ENCODE data around the gene TMEM232. TPM values are rescaled to one million over a fixed set of nuclear protein-coding genes. Genes with fewer than 3 reads are reported as not detected.

The TMEM232 gene
- total and polyA plus RNA-seq, 9 of the 15 experiments (the other 6 are each of a cell fraction or from before 2014, with no cell fraction given): 0.09 to 2.2 (median 0.41) TPM

DNA sequence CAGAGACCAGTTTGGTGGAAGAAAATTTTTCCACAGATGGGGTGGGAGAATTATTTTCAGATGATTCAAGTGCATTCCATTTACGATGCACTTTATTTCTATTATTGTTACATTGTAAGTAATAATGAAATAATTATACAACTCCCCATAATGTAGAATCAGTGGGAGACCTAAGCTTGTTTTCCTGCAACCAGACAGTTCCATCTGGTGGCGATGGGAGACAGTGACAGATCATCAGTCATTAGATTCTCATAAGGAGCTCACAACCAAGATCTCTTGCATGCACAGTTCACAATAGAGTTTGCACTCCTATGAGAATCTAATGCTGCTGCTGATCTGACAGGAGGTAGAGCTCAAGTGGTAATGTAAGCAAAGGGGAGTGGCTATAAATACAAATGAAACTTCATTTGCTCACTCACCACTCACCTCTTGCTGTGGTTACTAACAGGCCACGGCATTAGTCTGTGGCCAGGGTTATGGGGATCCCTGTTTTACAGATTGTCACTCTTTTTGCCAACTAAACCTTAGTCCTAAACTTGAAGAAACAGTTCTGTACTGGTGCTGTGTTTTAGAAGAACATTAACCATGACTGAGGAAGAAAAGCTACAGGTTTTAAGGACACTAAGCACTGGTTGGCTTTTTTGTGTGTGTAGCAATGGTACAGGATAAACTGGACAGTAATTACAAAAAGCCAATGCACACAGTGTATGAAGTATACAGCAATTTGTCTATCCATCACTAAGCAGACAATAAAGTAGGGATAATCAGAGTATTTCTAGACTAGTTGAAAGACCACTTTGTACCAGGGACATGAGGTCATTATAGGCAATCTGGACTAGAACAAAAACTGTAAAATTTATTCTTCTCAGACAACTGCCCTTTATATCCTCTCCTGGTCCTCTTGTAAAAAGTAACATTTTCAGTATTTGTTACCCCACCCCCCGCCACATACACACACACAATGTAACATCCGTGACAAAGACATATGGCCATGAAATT is 9.9 kb downstream of the TMEM232 start (continued):
- TF ChIP-seq, protein P1, sequence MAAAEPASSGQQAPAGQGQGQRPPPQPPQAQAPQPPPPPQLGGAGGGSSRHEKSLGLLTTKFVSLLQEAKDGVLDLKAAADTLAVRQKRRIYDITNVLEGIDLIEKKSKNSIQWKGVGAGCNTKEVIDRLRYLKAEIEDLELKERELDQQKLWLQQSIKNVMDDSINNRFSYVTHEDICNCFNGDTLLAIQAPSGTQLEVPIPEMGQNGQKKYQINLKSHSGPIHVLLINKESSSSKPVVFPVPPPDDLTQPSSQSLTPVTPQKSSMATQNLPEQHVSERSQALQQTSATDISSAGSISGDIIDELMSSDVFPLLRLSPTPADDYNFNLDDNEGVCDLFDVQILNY (CRISPR knock-in tag; IDR thresholded peaks at IDR 0.05): no peak
- peak; percentile 50 to 52 for TF ChIP-seq RAD21 (CRISPR knock-in tag; conservative IDR thresholded peaks at IDR 0.05 in 1 of 2, IDR thresholded peaks at IDR 0.05 in 1 of 2)
- no peak for TF ChIP-seq RBFOX2 (IDR thresholded peaks at IDR 0.05; ENCODE audit: low read depth, low read length)
- TF ChIP-seq ZNF143 (CRISPR knock-in tag; IDR thresholded peaks at IDR 0.05): no peak
- TF ChIP-seq RAD51 (IDR thresholded peaks at IDR 0.05; ENCODE audit: borderline replicate concordance, low read depth): no peak
- no peak for TF ChIP-seq SMARCA4 (IDR thresholded peaks at IDR 0.05)

DNA sequence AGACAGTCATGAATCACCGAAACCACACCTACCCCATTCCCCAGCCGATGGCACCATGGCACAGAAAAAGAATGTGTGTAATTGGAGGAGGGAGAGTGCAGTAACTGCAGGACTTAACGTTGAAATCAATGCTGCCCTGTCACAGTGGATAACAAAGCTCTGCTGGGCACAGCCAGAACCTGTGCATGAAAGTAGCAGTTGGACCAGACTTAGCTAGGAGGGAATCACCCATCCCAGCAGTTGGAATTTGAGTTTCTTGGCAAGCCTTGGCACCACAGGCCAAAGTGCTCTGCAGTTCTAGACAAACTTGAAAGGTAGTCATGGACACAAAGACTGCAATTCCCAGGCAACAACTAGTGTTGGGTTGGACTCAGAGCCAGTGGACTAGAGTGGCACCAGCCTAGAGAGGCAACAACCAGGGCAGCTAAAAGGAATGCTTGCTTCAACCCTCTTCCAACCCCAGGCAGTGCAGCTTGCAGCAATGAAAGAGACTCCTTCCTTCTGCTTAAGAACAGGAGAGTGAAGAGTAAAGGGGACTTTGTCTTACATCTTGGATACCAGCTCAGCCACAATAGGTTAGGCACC is 19.1 kb downstream of the TMEM232 start:
- H3K27ac ChIP-seq (ENCODE audit: extremely low read depth, low read depth, low read length): no peak overlapping the region
- ChIA-PET CTCF (ENCODE audit: low intra/inter-chr PET ratio) (no interaction called here), POLR2A (no interaction called here)
- H3K4me3 ChIP-seq: no peak overlapping the region
- H3K4me1 ChIP-seq (replicated peaks in 1 of 2; ENCODE audit: control insufficient read depth in 2 of 2, insufficient read depth in 2 of 2, low read length in 2 of 2): no peaks in the 10 kb centered on the region
- DNase-seq (ENCODE audit: extremely low read depth in 1 of 4, low spot score in 3 of 4) (no peak), FAIRE-seq (no peak), ATAC-seq (no peak)
- intact Hi-C loops (cut with micrococcal nuclease) (no loop called here), in situ Hi-C loops (cut with MboI) (no loop called here)
- no peaks in the 10 kb centered on the region for H3K9me3 ChIP-seq (replicated peaks; ENCODE audit: control insufficient read depth, insufficient read depth, low read depth, low read length)
- H2AFZ ChIP-seq (ENCODE audit: low read depth, low read length): no peak overlapping the region
- no peaks in the 10 kb centered on the region for H3K9me1 ChIP-seq (ENCODE audit: control insufficient read depth, insufficient read depth, low read length)
- H3K4me2 ChIP-seq (ENCODE audit: insufficient read depth, low read length): no peak overlapping the region
- TF ChIP-seq, protein P2, sequence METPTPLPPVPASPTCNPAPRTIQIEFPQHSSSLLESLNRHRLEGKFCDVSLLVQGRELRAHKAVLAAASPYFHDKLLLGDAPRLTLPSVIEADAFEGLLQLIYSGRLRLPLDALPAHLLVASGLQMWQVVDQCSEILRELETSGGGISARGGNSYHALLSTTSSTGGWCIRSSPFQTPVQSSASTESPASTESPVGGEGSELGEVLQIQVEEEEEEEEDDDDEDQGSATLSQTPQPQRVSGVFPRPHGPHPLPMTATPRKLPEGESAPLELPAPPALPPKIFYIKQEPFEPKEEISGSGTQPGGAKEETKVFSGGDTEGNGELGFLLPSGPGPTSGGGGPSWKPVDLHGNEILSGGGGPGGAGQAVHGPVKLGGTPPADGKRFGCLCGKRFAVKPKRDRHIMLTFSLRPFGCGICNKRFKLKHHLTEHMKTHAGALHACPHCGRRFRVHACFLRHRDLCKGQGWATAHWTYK (CRISPR knock-in tag; IDR thresholded peaks at IDR 0.05): no peak
- no peak for TF ChIP-seq ZNF589 (CRISPR knock-in tag; IDR thresholded peaks at IDR 0.05; ENCODE audit: low read depth)
- no peak for TF ChIP-seq ZEB2 (IDR thresholded peaks at IDR 0.05)
- no peak for TF ChIP-seq BRCA1 (IDR thresholded peaks at IDR 0.05)
- TF ChIP-seq BRCA1 (CRISPR knock-in tag; IDR thresholded peaks at IDR 0.05): no peak
- H3K36me3 ChIP-seq (ENCODE audit: control insufficient read depth, insufficient read depth, low read length): no peaks in the 10 kb centered on the region
- H3K27me3 ChIP-seq (ENCODE audit: control insufficient read depth in 2 of 2, insufficient read depth in 2 of 2, low read length in 2 of 2): no peaks in the 10 kb centered on the region
- no TSS peak for BruUV-seq (replicated peaks)
- no peaks in the 10 kb centered on the region for H4K20me1 ChIP-seq (replicated peaks; ENCODE audit: control insufficient read depth, insufficient read depth, low read length)
- H3K9ac ChIP-seq (ENCODE audit: insufficient read depth in 1 of 2, low read depth in 2 of 2, low read length in 2 of 2): no peak overlapping the region
- no peaks in the 10 kb centered on the region for H3K79me2 ChIP-seq (ENCODE audit: control insufficient read depth, insufficient read depth, low read length)
- 0% methylated on average over 3 of the region's 3 CpGs for WGBS (ENCODE audit: insufficient coverage, low coverage, missing lambda C conversion rate)
